Epithelial cell of prostate (primary cell): ENCODE results near the gene CD164L2.
A peak's percentile ranks its signal among the peaks of the same experiment; 100 is the strongest.
"Not testable (repeated sequence)": the region's sequence is repeated elsewhere in the genome, so short reads cannot be mapped to it uniquely, and the experiment has no call there.

Source experiments
- DNase-seq: peaks from one replicate; pipeline ENCODE4 v3.0.0-alpha.2; 2011; ENCODE audit warnings: low read depth, low spot score
- H3K27ac ChIP-seq: fragments of 450-650 bp; 2 replicates; pipeline ENCODE4 v1.5.1; 2017; ENCODE audit warnings: mild to moderate bottlenecking

Gene CD164L2

DNA sequence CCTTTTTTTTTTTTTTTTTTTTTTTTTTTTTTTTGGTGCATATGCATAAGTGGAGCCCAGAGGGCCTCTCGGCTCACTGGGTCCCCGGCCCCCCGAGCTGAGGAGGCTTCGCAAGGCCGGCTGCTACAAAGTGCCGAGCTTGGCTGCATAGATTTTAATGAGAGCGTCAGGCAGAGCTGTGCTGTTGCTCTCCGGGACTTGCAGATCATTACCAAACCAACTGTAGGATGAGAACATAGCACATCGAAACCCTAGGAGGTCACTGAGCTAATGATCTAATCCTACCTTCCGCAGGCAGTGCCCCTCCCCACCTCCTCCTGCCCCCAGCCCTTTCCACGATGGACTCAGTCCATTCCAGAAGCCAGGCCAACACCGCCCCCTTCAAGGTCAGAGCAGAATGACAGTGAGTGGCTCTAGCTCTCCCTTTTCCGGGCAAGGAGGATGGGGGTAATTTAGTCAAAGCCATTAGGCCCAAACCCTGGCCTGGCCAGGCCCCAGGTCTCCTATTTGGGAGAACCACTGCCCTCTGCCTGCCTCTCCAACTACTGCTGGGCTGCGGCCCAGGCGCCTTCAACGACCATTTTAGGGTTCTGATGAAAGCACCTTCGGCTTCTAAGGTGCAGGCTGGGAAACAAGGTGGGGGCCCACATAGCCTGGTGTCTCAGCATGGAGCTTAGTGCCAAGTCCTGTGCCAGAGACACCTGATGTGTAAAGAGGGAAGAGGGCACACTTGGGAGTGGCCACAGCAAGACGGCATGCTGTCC, 22.6 kb upstream of the CD164L2 start:
- DNase-seq, result not testable (repeated sequence)
- H3K27ac ChIP-seq, result peak overlapping the region; percentile 13

DNA sequence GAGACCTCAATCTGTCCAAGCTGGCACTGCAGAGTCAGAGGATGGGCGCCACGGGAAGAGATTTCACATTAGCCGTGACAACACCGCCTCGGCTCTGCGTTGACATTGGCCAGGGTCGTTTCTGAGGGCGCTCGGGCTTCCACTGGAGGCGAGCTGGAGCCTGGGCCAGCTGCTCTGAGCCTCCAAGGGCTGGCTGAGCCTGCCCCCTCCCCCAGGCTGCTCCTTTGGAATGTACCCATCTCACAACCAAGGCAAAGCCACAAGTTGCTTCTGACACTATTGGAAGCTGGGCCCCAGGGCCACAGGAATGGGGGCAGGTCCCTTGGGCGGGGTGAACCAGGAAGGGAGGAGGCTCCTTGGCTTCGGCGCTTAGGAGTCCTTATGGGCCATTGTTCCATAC, 21.9 kb upstream of the CD164L2 start:
- peak overlapping the region; percentile 7 for H3K27ac ChIP-seq

DNA sequence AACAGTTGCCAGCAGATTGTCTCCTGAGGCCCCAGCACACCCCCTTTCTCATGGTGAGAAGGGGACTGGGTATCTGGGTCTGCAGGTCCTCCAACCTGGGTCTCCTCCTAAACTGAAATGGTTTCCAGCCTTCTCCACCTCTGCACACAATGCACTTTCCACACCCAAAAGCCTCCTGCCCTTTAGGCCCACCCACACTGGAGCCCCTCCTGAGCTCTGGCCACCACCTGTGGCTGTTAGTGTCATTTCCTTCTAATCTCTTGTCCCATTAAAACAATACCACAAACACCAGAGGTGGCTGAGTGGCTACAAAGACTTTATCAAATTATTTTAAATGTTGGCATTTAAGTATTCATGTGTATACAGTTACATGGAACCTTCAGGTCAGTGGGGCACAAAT, 20.8 kb upstream of the CD164L2 start:
- H3K27ac ChIP-seq, result peak overlapping the region; percentile 51
- no peak for DNase-seq

More for the DNA sequence above, 21.9 kb upstream of the CD164L2 start:
- DNase-seq, result no peak

DNA sequence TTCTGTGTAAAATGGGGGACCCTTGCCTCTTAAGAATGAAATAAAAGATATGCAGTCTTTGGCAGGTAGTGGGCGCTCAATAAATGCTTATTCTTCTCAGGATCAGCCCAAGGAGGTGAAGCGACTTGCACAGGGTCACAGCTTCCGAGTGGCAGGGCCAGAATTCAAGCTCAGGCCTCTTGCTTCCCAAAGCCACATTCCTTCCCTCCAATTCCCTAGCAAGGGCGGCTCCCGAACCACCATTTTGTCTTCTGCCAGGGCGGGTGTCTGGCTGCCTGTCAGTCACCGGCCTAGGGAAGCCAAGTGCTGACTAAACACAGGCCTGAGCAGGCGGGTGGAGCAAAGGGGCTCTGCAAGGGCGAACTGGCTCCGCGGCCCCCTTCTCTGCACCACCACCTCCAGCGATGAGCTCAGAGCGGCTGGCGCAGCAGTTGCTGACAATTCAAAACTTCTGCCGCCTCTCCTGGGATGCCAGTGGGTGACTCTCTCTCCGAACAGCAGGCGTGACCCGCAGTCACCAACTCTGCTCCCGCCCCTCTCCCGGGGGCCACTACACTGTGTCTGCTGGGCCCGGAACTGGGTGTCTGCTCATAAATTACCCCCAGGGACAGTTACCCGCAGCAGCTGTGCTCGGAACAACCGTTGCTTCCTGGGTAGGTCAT, 20.1 kb upstream of the CD164L2 start:
- peak overlapping the region; percentile 51 for H3K27ac ChIP-seq
- no peak for DNase-seq

DNA sequence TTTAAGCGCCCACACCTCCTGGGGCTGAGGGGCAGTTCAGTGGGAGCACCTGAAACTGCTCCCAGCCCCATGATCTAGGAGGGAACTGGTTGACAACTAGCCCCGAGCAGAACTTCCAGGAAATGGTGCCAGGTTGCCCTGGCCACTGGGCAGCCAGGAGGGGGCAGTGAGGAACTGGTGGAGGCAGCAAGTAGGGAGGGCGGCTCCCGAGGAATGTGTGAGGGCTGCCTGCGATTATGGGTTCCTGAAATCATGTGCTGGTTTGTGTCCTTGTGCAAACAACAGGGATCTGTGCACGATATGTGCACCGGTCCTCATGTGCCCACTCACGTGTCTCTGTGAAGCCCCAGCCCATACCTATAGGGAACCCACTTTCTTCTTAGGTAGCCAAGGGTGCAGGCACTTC, 19.2 kb upstream of the CD164L2 start:
- DNase-seq, result no peak
- H3K27ac ChIP-seq, result peak overlapping the region; percentile 51

DNA sequence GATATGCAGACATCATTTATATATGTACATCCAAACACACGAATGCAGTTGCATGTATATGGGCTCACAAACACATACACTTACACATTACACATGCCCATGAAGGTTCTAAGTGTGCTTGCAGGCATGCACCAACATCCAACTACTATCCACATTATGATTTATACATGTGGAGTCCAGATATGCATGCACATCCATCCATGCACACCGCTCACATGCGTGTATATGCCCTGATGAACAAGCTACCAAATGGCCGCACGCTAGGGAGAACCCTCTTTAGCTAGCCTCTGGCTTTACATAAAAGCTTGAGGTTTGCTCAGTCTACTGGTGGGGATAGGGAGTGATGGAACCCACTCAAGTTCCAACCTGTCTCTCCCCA, 17.8 kb upstream of the CD164L2 start:
- DNase-seq, result no peak
- no peak overlapping the region for H3K27ac ChIP-seq

DNA sequence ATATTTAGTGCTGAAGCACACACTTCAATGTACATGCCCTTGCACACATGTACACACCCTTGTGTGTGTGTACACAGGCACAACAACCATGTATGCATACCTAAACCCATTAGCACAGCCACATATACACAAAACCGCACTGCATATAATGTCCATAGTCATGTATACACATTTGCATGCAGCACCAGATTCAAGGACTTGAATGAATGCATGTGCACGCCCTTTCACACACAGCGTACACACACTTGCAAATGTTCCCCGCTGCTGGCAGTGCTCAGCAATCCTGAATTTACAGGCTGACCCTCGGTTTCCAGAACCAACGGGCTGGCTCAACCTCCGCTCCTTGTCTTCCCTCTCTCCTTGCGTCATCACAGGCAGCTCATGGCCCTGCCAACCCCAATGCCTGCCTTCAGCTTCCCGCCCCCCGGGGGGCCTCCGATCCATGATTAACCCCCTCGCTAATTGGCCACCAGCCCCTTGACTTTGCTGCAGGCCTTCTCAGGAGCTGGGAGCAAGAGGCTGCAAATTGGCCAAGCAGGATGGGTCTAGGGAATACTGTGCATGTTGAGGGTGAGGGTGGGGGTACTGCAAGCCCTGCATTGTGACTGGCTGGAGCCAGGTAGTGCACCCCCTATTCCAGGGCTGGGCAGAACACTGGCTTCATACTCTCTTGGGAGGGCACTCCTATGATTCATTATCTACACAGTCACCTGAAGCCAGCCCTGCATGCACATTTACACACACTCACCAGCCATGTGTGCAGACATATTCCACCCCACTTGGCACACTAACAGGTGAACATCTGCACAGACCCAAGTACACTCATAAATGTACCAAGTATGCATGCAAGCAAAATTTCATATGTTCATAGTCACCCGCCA, 17.2 kb upstream of the CD164L2 start:
- no peak overlapping the region for H3K27ac ChIP-seq
- no peak for DNase-seq

DNA sequence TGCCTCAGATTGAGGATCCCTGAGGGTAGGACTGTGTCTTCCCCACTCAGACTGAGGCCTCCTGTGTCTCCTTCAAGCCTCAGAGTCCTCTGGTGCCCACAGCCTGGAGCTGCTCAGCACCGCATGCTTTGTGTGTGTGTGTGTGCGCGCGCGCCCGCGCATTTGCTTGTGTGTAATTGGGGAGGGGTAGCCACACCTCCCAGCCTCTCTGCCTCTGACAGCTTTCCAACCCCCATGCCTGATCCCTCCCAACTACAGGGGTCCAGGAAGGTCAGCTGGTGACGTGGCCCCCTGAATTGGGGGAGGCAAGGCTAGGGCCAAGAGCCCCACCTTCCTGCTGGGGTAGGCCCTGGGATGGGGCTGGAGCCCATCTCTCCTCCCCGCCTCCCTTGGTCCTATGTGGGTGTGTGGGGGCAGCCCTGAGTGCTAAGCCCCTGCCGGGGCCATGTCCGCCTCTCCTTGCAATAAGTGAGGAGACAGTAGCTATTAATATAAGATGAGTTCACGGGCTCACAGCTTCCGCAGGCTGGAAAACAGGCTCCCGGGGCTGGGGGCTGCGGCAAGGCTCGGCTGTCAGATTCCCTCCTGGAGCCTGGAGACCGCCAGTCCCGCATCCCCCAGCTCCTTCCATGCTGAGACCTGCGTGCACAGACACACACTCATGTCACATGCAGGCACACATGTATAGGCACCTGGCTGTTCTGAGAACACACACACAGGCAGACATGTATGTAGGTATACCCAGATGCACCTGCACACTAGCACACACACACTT, 16.3 kb upstream of the CD164L2 start:
- H3K27ac ChIP-seq, result no peak overlapping the region
- no peak for DNase-seq

DNA sequence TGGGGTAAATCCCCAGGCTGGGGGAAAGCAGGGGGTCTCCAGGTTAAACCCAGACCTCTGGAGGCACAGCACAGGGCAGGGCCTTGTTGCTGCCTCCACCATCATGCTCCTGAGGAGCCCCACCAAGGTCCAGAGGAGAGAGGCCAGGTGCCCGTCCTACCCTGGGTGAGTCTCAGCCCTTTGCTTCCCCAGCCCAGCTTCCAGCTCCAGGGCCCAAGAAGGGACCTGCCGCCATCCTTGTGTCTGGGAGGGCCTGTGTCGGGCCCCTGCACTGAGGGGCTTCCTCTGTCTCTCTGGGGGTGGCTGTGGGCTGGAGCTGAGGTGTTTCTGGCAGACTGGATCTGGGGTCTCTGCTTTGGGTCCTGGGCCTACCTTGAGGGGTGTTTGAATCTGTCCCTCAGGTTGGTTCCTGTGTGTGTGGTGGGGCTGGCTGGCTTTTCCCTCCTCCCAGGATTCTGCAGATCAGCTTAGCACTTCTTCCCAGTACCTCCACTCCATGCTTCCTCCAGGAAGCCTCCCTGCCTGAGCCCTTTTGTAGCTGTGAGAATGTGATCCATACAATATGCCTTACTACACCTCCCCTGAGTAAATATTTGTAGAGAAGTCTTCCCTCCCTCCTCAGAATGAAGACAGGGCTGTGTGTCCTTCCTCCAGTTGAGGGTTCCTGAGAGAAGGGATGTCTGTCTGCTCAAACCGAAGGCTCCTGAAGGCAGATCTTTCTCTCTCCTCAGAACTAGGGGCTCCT, 15.4 kb upstream of the CD164L2 start:
- DNase-seq, result no peak
- H3K27ac ChIP-seq, result no peak overlapping the region

DNA sequence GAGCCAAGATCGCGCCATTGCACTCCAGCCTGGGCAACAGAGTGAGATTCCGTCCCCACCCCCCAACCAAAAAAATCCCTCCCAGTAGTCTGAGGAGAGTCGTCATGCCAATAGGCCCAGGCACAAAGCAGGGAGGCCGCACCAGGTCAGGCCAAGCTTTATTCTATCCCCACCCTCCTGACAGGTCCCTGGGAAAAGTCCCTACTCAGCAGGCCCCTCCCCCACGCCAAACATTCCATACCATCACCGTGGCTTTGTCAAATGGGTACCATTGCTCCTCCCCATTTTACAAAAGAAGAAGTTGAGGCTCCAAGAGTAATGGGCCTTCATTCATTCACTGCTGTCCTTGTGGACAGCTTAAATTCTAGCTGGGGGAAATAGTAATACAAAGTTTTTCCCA, 14.6 kb upstream of the CD164L2 start:
- no peak overlapping the region for H3K27ac ChIP-seq
- DNase-seq, result no peak

DNA sequence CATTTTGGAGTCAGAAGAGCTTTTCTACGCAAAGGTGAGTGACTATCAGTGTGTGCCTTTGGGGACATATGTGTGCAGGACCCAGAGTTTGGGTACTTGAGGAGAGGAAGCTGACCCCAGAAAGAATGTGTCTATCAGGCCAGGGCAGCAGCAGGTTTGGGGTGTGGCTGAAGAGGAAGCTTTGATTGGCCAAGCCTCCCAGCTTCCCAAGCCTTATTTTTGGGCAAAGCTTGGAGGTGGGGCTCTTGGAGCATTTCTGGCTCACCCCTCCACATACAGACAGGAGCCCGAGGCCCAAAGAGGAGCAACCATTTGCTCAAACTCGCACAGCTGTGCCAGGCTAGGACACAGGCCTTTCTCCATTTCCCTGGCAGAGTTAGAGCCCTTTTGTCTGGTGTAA, 14.0 kb upstream of the CD164L2 start:
- DNase-seq, result no peak
- no peak overlapping the region for H3K27ac ChIP-seq

DNA sequence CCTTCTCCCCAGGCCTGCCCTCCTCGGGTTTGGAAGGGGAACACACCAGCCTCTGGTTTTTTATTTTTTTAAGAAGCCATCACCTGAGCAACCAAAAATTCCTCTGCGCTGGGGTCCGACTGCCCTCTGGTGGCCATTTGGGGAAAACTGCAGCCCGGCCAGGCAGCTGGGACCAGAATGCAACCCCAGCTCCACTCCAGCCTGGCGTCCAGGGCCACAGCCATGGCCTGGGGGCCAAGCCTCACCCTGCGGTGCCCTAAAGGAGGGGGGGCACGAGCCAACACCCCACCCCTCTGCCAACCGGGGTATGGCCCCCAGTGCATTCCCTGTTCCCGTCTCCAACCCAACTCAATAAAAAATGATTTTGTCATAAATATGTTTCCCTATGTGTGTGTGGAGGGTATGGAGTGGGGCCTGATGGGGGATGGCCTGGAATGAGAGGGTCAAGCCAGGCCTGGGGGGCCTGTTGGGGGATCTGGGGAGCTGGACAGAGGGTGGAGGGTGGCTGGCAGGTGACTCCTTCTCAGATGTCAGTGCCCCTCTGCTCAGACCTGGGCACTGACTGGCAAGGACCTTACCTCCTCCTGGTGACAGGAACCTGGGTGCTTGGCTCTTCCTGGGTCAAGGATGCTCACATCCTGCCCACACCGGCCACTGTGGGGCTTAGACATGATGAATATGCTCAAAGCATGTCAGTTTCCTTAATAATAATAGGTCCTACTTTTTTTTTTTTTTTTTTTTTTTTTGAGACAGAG, 12.5 kb upstream of the CD164L2 start:
- DNase-seq, result no peak
- no peak overlapping the region for H3K27ac ChIP-seq

DNA sequence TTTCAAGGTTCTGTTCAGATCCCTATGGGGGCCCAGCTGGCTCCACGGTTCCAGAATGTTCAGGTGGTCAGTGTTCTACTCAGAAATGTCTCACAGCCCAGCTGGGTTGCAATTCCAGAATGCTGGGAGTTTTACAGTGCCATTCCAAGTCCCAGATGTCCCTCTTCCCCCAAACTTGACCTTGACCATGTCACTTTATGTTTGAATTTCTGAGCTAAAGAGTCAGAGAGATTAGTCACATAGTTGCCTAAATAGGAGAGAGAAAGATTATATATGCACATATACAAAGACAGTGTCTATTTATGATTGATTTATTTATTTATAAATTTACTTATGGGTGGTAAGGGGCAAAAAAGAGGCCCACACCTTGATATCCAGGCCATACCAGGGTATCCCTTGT, 11.8 kb upstream of the CD164L2 start:
- DNase-seq, result no peak
- H3K27ac ChIP-seq, result no peak overlapping the region

DNA sequence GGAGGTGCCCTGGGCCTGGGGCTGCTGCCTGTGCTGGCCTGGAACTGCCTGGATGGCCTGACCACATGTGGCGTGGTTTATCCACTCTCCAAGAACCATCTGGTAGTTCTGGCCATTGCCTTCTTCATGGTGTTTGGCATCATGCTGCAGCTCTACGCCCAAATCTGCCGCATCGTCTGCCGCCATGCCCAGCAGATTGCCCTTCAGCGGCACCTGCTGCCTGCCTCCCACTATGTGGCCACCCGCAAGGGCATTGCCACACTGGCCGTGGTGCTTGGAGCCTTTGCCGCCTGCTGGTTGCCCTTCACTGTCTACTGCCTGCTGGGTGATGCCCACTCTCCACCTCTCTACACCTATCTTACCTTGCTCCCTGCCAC, 11.1 kb upstream of the CD164L2 start:
- no peak overlapping the region for H3K27ac ChIP-seq
- DNase-seq, result no peak

DNA sequence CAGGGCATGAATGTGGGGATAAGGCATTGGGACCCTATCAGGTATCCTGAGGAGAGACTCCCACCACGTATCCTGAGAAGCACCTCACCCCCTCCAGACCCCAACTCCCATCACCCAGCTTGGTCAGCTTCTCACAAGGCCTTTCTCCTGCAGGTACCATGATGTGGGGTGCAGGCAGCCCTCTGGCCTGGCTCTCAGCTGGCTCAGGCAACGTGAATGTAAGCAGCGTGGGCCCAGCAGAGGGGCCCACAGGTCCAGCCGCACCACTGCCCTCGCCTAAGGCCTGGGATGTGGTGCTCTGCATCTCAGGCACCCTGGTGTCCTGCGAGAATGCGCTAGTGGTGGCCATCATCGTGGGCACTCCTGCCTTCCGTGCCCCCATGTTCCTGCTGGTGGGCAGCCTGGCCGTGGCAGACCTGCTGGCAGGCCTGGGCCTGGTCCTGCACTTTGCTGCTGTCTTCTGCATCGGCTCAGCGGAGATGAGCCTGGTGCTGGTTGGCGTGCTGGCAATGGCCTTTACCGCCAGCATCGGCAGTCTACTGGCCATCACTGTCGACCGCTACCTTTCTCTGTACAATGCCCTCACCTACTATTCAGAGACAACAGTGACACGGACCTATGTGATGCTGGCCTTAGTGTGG, 10.6 kb upstream of the CD164L2 start:
- DNase-seq, result no peak
- H3K27ac ChIP-seq, result no peak overlapping the region

DNA sequence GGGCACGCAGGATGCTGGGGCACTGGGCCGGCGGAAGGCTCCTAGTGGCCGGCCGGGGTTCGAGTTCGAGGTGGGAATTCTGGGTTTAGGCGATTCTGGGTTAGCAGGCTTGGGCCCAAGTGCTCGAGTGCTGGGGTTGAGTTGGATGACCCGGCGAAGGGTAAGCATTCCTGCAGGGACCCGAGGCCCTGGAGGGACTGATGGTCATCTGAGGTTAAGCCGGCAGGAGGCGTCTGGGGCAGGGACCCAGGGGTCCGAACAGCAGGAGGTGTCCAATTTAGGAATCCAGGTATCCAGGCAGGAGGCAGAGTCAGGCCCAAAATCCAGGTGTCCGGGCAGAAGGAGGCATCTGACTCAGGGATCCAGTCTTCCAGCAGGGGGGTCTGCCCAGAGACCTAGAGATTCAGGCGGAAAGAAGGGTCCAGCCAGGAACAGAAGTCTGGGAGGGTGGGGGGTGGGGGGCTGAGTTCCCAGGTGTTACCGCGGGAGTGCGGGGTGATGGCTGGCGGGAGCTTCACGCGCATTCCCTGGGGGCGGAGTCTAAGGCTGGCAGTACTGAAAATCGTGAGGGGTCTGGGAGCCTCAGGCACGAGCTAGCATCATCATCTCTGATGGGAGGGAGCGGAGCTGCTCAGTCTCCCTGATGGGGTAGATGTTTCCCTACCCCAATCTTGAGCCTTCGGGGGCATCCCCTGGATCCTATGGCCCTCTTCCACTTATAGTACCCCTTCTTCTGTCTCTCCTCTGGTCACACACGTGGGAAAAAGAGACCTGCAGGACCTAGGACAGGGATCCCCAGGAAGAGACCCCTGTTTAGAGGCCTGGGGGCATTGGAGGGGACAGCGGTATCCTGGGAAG, 9.9 kb upstream of the CD164L2 start:
- H3K27ac ChIP-seq, result peak overlapping the region; percentile 13
- no peak for DNase-seq

DNA sequence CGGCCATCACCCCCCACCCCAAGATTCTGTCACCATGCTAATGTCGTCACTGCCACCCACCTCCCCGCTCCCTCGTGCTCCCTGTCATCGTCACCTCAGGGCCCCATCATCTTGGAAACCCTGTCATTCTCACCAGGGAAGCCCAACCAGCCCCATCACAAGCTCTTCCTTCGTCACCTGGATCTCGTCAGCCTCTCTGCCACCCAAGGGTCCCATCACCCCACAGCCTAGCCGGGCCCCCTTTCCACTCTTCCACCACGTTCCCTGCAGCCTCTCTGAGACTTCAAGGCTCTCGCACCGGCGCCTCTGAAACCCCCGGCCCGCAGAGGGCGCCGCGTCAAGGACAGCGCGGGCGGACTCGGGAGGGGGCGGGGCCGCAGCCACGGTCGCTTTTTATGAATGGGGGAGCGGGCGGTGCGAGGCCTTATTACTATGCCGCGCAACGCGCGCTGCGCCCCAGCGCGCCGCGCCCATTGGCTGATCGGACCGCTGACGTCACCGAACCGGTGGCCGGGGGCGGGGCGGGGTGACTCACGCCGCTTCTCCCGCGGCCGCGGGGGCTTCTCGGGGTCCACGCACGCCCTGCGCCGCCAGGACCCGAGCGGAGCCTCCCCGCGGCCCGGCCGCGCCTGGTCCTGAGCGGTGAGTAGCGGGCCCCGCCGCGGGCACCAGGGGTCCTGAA, 9.1 kb upstream of the CD164L2 start, which contains the start of gene GPR3:
Gene GPR3, plus strand, starts transcription at position 527 of the 682 bp plus-strand sequence. CDS start 1,177 bp downstream, outside the sequence.
- DNase-seq, result no peak
- H3K27ac ChIP-seq, result peak within 1 kb of the TSS; percentile 13
